ENCODE measurements around the gene HCRTR2. TPM values are rescaled to one million over a fixed set of nuclear protein-coding genes. Genes with fewer than 3 reads are reported as not detected.
"Not testable (repeated sequence)": the region's sequence is repeated elsewhere in the genome, so short reads cannot be mapped to it uniquely, and the experiment has no call there.

HCRTR2 gene
- total and polyA plus RNA-seq, 2 donors from 2014 or later, result 0.34 TPM; not detected in 1

- no peak for FAIRE-seq
- no peaks in the 10 kb centered on the region for H3K9me3 ChIP-seq (ENCODE audit: control insufficient read depth in 2 of 3, insufficient read depth in 1 of 3, low read length in 3 of 3)
- DNase-seq, result no peak
- H3K4me1 ChIP-seq (ENCODE audit: control insufficient read depth in 2 of 3, insufficient read depth in 2 of 3, low read depth in 1 of 3, low read length in 3 of 3), result no peaks in the 10 kb centered on the region
- intact Hi-C loops (cut with DNase I), result no loop called here
- TF ChIP-seq, protein P1, sequence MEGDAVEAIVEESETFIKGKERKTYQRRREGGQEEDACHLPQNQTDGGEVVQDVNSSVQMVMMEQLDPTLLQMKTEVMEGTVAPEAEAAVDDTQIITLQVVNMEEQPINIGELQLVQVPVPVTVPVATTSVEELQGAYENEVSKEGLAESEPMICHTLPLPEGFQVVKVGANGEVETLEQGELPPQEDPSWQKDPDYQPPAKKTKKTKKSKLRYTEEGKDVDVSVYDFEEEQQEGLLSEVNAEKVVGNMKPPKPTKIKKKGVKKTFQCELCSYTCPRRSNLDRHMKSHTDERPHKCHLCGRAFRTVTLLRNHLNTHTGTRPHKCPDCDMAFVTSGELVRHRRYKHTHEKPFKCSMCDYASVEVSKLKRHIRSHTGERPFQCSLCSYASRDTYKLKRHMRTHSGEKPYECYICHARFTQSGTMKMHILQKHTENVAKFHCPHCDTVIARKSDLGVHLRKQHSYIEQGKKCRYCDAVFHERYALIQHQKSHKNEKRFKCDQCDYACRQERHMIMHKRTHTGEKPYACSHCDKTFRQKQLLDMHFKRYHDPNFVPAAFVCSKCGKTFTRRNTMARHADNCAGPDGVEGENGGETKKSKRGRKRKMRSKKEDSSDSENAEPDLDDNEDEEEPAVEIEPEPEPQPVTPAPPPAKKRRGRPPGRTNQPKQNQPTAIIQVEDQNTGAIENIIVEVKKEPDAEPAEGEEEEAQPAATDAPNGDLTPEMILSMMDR (IDR thresholded peaks at IDR 0.05; ENCODE audit: borderline replicate concordance, extremely low read depth, insufficient read depth), result no peak
- no peaks in the 10 kb centered on the region for H3K27me3 ChIP-seq (ENCODE audit: control insufficient read depth, insufficient read depth, low read length)
- no peaks in the 10 kb centered on the region for H3K36me3 ChIP-seq (ENCODE audit: control insufficient read depth in 2 of 3, insufficient read depth in 3 of 3, low read length in 3 of 3)
- no peak overlapping the region for H3K4me3 ChIP-seq (ENCODE audit: low read length in 3 of 3)
- H3K27ac ChIP-seq (ENCODE audit: low read depth in 2 of 2, low read length in 2 of 2), result no peak overlapping the region
- no peak overlapping the region for H3K9ac ChIP-seq (ENCODE audit: low read length in 3 of 3)
These were observed 116.4 kb downstream of the HCRTR2 start for GRCh38 chr6:55290736-55291135.

DNA sequence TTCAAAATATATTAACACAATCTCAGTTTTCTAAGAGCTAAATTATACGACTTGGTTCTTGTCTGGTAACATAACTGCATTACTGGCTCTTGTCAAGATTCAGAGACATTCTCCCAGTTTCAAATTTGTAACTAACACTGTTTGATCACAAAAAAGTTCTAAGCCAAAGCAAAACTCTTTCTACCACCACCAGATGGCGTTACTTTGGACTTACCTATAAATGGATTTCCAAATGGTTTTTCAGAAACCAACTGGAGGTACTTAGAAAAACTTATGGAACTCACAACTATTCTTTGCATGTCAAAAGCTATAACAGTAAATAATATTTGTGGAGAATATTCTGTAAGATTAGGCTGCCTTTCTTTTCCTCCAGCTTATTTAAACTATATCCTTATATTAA, 118.8 kb downstream of the HCRTR2 start:
- Histone ChIP-seq H3K27ac (ENCODE audit: low read depth in 2 of 2, low read length in 2 of 2) (no peak overlapping the region), H3K36me3 (ENCODE audit: control insufficient read depth in 2 of 3, insufficient read depth in 3 of 3, low read length in 3 of 3) (no peaks in the 10 kb centered on the region), H3K9ac (ENCODE audit: low read length in 3 of 3) (no peak overlapping the region), H3K4me3 (ENCODE audit: low read length in 3 of 3) (no peak overlapping the region), H3K9me3 (ENCODE audit: control insufficient read depth in 2 of 3, insufficient read depth in 1 of 3, low read length in 3 of 3) (peaks cover 0 to 2% (median 0%) of the 10 kb centered on the region in 3 donors), H3K4me1 (ENCODE audit: control insufficient read depth in 2 of 3, insufficient read depth in 2 of 3, low read depth in 1 of 3, low read length in 3 of 3) (no peaks in the 10 kb centered on the region), H3K27me3 (ENCODE audit: control insufficient read depth, insufficient read depth, low read length) (no peaks in the 10 kb centered on the region)
- TF ChIP-seq, protein P1 (IDR thresholded peaks at IDR 0.05; ENCODE audit: borderline replicate concordance, extremely low read depth, insufficient read depth), result no peak
- DNase-seq (no peak), FAIRE-seq (no peak)
- intact Hi-C loops (cut with DNase I), result no loop called here

- intact Hi-C loops (cut with DNase I), result not testable (repeated sequence)
These were observed 122.9 kb downstream of the HCRTR2 start for GRCh38 chr6:55297214-55297613.

GRCh38 chr6:55299286-55299985, 125.1 kb downstream of the HCRTR2 start:
- FAIRE-seq (no peak), DNase-seq (no peak)
- no peak overlapping the region for H3K4me3 ChIP-seq (ENCODE audit: low read length in 3 of 3)
- peaks cover 0 to 2% (median 0%) of the 10 kb centered on the region in 3 donors for H3K9me3 ChIP-seq (ENCODE audit: control insufficient read depth in 2 of 3, insufficient read depth in 1 of 3, low read length in 3 of 3)
- no peaks in the 10 kb centered on the region for H3K4me1 ChIP-seq (ENCODE audit: control insufficient read depth in 2 of 3, insufficient read depth in 2 of 3, low read depth in 1 of 3, low read length in 3 of 3)
- no peak overlapping the region for H3K9ac ChIP-seq (ENCODE audit: low read length in 3 of 3)
- TF ChIP-seq, protein P1 (IDR thresholded peaks at IDR 0.05; ENCODE audit: borderline replicate concordance, extremely low read depth, insufficient read depth), result no peak
- no peaks in the 10 kb centered on the region for H3K36me3 ChIP-seq (ENCODE audit: control insufficient read depth in 2 of 3, insufficient read depth in 3 of 3, low read length in 3 of 3)
- intact Hi-C loops (cut with DNase I), result no loop called here
- no peak overlapping the region for H3K27ac ChIP-seq (ENCODE audit: low read depth in 2 of 2, low read length in 2 of 2)
- H3K27me3 ChIP-seq (ENCODE audit: control insufficient read depth, insufficient read depth, low read length), result no peaks in the 10 kb centered on the region

More at GRCh38 chr6:55297214-55297613, 122.9 kb downstream of the HCRTR2 start:
- not testable (repeated sequence) for FAIRE-seq; H3K4me1 ChIP-seq (ENCODE audit: control insufficient read depth in 2 of 3, insufficient read depth in 2 of 3, low read depth in 1 of 3, low read length in 3 of 3); H3K9ac ChIP-seq (ENCODE audit: low read length in 3 of 3); H3K27me3 ChIP-seq (ENCODE audit: control insufficient read depth, insufficient read depth, low read length); H3K27ac ChIP-seq (ENCODE audit: low read depth in 2 of 2, low read length in 2 of 2); H3K9me3 ChIP-seq (ENCODE audit: control insufficient read depth in 2 of 3, insufficient read depth in 1 of 3, low read length in 3 of 3); H3K36me3 ChIP-seq (ENCODE audit: control insufficient read depth in 2 of 3, insufficient read depth in 3 of 3, low read length in 3 of 3); H3K4me3 ChIP-seq (ENCODE audit: low read length in 3 of 3); DNase-seq
